ENCODE data around the gene FAM83E.

DNA sequence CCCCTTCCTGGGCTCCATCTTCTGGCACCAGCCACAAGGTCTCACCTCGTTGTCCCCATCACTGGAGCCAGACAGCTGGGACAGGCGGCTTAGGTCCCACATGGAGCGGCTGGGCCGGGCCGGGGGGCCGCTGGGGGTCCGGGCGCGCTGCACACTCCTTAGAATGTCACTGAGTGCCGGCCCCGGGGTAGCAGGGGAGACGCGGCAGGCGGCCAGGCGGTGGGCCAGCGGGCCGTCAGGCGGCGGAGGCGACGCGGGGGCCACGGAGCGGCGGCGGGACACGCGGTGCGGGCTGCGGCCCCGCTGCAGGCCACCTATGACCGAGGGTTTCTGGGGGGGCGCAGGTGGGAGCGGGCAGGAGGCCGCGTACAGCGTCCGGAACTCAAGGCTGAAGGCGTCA lies 11.4 kb downstream of the FAM83E start:
- TF ChIP-seq SRF (IDR thresholded peaks at IDR 0.05; ENCODE audit: low read depth, low read length) (no peak), ZNF274 (IDR thresholded peaks at IDR 0.05; ENCODE audit: borderline replicate concordance, extremely low read depth, low read length) (no peak), SP1 (IDR thresholded peaks at IDR 0.05; ENCODE audit: low read depth, low read length) (no peak), SIN3A (conservative IDR thresholded peaks at IDR 0.05 in 1 of 2, IDR thresholded peaks at IDR 0.05 in 1 of 2; ENCODE audit: low read depth in 1 of 2, low read length in 2 of 2) (no peak), CHD2 (IDR thresholded peaks at IDR 0.05; ENCODE audit: low read length) (no peak), KDM5A (IDR thresholded peaks at IDR 0.05; ENCODE audit: low read length) (no peak)
- TF ChIP-seq, protein P1, sequence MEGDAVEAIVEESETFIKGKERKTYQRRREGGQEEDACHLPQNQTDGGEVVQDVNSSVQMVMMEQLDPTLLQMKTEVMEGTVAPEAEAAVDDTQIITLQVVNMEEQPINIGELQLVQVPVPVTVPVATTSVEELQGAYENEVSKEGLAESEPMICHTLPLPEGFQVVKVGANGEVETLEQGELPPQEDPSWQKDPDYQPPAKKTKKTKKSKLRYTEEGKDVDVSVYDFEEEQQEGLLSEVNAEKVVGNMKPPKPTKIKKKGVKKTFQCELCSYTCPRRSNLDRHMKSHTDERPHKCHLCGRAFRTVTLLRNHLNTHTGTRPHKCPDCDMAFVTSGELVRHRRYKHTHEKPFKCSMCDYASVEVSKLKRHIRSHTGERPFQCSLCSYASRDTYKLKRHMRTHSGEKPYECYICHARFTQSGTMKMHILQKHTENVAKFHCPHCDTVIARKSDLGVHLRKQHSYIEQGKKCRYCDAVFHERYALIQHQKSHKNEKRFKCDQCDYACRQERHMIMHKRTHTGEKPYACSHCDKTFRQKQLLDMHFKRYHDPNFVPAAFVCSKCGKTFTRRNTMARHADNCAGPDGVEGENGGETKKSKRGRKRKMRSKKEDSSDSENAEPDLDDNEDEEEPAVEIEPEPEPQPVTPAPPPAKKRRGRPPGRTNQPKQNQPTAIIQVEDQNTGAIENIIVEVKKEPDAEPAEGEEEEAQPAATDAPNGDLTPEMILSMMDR (IDR thresholded peaks at IDR 0.05; ENCODE audit: control extremely low read depth in 1 of 3, insufficient read depth in 1 of 3, low read depth in 1 of 3, low read length in 3 of 3) = no peak
